DOHH2 (cell line): ENCODE data around the gene MBD3L5.
"Not testable (repeated sequence)": the region's sequence is repeated elsewhere in the genome, so short reads cannot be mapped to it uniquely, and the experiment has no call there.

Experiments
- H3F3A ChIP-seq: fragments of 200-600 bp; sonication (generic), shearing (Covaris generic); 2 replicates; pipeline ENCODE4 v1.6.0; 2016; ENCODE audit warnings: antibody characterized with exemption, mild to moderate bottlenecking; ENCODE audit not compliant: control insufficient read depth, insufficient read depth
- H3K27ac ChIP-seq: fragments of 200-600 bp; sonication (generic); 2 replicates; pipeline ENCODE4 v1.5.1; 2014; ENCODE audit warnings: low read depth, mild to moderate bottlenecking, low read length, moderate library complexity
- H3K27me3 ChIP-seq: fragments of 200-600 bp; sonication (generic); 2 replicates; pipeline ENCODE4 v1.6.1; 2014; ENCODE audit warnings: mild to moderate bottlenecking, low read length, mixed read lengths; ENCODE audit not compliant: control insufficient read depth
- H3K36me3 ChIP-seq: fragments of 200-600 bp; sonication (generic); 2 replicates; pipeline ENCODE4 v1.6.1; 2014; ENCODE audit warnings: mild to moderate bottlenecking, low read length, moderate library complexity, mixed read lengths; ENCODE audit not compliant: control insufficient read depth
- H3K4me1 ChIP-seq: fragments of 200-600 bp; sonication (generic); 2 replicates; pipeline ENCODE4 v1.6.1; 2014; ENCODE audit warnings: mild to moderate bottlenecking, low read length, mixed read lengths; ENCODE audit not compliant: control insufficient read depth
- H3K4me2 ChIP-seq: fragments of 200-600 bp; sonication (generic); 2 replicates; pipeline ENCODE4 v1.6.0; 2014; ENCODE audit warnings: mild to moderate bottlenecking, low read length, moderate library complexity
- H3K4me3 ChIP-seq: fragments of 200-600 bp; sonication (generic); 2 replicates; pipeline ENCODE4 v1.5.1; 2014; ENCODE audit warnings: mild to moderate bottlenecking, low read length, mixed read lengths
- H3K79me2 ChIP-seq: fragments of 200-600 bp; sonication (generic); 2 replicates; pipeline ENCODE4 v1.6.1; 2014; ENCODE audit warnings: mild to moderate bottlenecking, low read length, mixed read lengths; ENCODE audit not compliant: control insufficient read depth
- H3K9me2 ChIP-seq: fragments of 200-600 bp; sonication (generic); replicated peaks from 2 replicates; pipeline ENCODE4 v1.6.1; 2014; ENCODE audit warnings: mild to moderate bottlenecking, low read length, mixed read lengths; ENCODE audit not compliant: control insufficient read depth
- H3K9me3 ChIP-seq: fragments of 200-600 bp; sonication (generic); 2 replicates; pipeline ENCODE4 v1.6.1; 2014; ENCODE audit warnings: antibody characterized with exemption, low read length, mixed read lengths; ENCODE audit not compliant: control insufficient read depth, insufficient read depth
- H4K20me1 ChIP-seq: fragments of 200-600 bp; sonication (generic); 2 replicates; pipeline ENCODE4 v1.6.0; 2014; ENCODE audit warnings: low read depth, mild to moderate bottlenecking, antibody characterized with exemption, low read length, moderate library complexity; ENCODE audit not compliant: control insufficient read depth, insufficient read depth
- CTCF ChIP-seq: fragments of 200-600 bp; sonication (generic); IDR thresholded peaks from one replicate; pipeline ENCODE4 v1.5.1; 2014; ENCODE audit warnings: antibody characterized with exemption, mild to moderate bottlenecking, low read depth, low read length; ENCODE audit not compliant: poor library complexity, severe bottlenecking
- EZH2phosphoT487 ChIP-seq: fragments of 200-600 bp; sonication (generic); IDR thresholded peaks from 2 replicates; pipeline ENCODE4 v1.6.1; 2017; ENCODE audit warnings: borderline replicate concordance, mild to moderate bottlenecking, antibody characterized with exemption, low read length, moderate library complexity, mixed read lengths

The MBD3L5 gene

GRCh38 chr19:7058576-7058975, 28.2 kb downstream of the MBD3L5 start, which contains the start of gene MBD3L3:
Gene MBD3L3 (minus strand): TSS chr19:7058676. CDS start chr19:7058605, 71 bp downstream.
- H3K9me3 ChIP-seq, H3F3A ChIP-seq: not testable (repeated sequence)

GRCh38 chr19:7059977-7060376, 29.6 kb downstream of the MBD3L5 start:
- not testable (repeated sequence) for H3K4me2 ChIP-seq, H3K9me2 ChIP-seq, H3K4me1 ChIP-seq, H3F3A ChIP-seq, H4K20me1 ChIP-seq, H3K79me2 ChIP-seq, H3K27me3 ChIP-seq, H3K9me3 ChIP-seq, H3K4me3 ChIP-seq, H3K36me3 ChIP-seq, H3K27ac ChIP-seq

More at GRCh38 chr19:7058576-7058975, 28.2 kb downstream of the MBD3L5 start, which contains the start of gene MBD3L3:
- not testable (repeated sequence) for H4K20me1 ChIP-seq, H3K27me3 ChIP-seq, H3K36me3 ChIP-seq, H3K4me2 ChIP-seq, H3K4me3 ChIP-seq, H3K27ac ChIP-seq, H3K4me1 ChIP-seq, H3K9me2 ChIP-seq, H3K79me2 ChIP-seq

GRCh38 chr19:7063339-7063738, 33.0 kb downstream of the MBD3L5 start:
- H3K79me2 ChIP-seq, result no peaks in the 10 kb centered on the region
- H4K20me1 ChIP-seq, result no peaks in the 10 kb centered on the region
- H3K9me3 ChIP-seq, result no peaks in the 10 kb centered on the region
- H3K4me1 ChIP-seq, result peaks cover under 1% of the 10 kb centered on the region; the same call in 1 of the 2 replicates
- peaks cover 3% of the 10 kb centered on the region for H3F3A ChIP-seq
- no peak overlapping the region for H3K4me3 ChIP-seq
- no peak for TF ChIP-seq CTCF
- TF ChIP-seq EZH2phosphoT487, result no peak
- no peaks in the 10 kb centered on the region for H3K27me3 ChIP-seq
- H3K27ac ChIP-seq, result no peak overlapping the region
- H3K36me3 ChIP-seq, result no peaks in the 10 kb centered on the region
- no peak overlapping the region for H3K4me2 ChIP-seq
- no peaks in the 10 kb centered on the region for H3K9me2 ChIP-seq

GRCh38 chr19:7063764-7064418, 33.5 kb downstream of the MBD3L5 start:
- Histone ChIP-seq H4K20me1 (no peaks in the 10 kb centered on the region), H3F3A (peaks cover 3% of the 10 kb centered on the region), H3K4me1 (peaks cover 6% of the 10 kb centered on the region), H3K4me2 (no peak overlapping the region), H3K36me3 (no peaks in the 10 kb centered on the region), H3K9me2 (no peaks in the 10 kb centered on the region), H3K9me3 (no peaks in the 10 kb centered on the region), H3K79me2 (no peaks in the 10 kb centered on the region), H3K27ac (no peak overlapping the region), H3K4me3 (no peak overlapping the region), H3K27me3 (no peaks in the 10 kb centered on the region)
- no peak for TF ChIP-seq CTCF
- TF ChIP-seq EZH2phosphoT487, result no peak
